Left ventricle myocardium superior (tissue), 1 donor: Measurements from ENCODE around the gene CSTB. TPM values are rescaled to one million over a fixed set of nuclear protein-coding genes. Genes with fewer than 3 reads are reported as not detected.

Source experiments
- ATAC-seq: fragments of 200-7000 bp; cut with Tn5 transposase; one replicate; pipeline ENCODE4 v1.9.1; 2020; ENCODE audit warnings: mild to moderate bottlenecking, moderate library complexity
- DNase-seq: peaks from one replicate; pipeline ENCODE4 v3.0.0-alpha.2; 2020
- intact Hi-C: fragments of 100-400 bp; cut with micrococcal nuclease; formaldehyde crosslinking; loops from one replicate; pipeline ENCODE4 v1.11.0; 2022
- total RNA-seq: library from RNA; stranded (reverse); fragmentation: NEBNext Ultra II Directional; extraction: Animal tissue kit (Norgen Biotek cat#: 25700); gene quantifications from one replicate; pipeline ENCODE4 v1.2.1, GENCODE V29; 2021
- donor health status: DM: no; HTN: yes; CAD: no; lungs with severe emphysema.

Gene CSTB
- total RNA-seq, 1 donor from 2014 or later, result 37.6 TPM

DNA sequence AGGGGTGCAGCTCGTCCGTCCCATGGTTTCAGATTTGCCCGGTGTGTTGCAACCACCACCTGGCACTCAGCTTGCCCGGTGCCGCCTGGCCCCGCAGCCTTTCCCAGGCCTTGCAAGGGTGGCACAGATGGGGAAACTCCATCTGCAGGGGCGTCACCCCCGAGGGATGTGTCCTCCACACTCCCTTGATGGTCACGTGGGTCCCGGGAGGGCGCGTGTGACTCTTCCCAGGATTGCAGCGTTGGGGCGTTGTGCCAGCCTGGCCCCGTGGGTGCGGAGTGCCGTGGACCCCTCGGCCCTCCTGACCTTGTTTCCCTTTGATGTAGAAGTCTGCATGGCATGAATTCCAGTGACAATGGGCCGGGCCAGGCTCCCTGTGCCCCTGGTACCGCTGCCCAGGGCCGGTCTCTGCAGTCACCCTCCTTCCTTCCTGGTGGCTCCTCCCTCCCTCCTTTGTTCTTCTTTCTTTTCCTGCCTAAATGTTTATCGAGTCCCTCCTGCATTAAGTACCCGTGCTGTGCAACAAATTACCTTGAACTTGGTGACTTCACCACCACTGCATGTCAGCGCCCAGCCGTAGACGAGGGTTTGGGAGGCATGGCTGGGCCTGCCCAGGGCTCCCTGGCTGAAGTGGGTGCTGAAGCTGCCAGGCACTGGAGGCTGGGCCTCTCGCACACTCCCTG, 36.2 kb upstream of the CSTB start:
- ATAC-seq (peak; percentile 30), DNase-seq (peak; percentile 55)
- intact Hi-C loops, result no loop called here

DNA sequence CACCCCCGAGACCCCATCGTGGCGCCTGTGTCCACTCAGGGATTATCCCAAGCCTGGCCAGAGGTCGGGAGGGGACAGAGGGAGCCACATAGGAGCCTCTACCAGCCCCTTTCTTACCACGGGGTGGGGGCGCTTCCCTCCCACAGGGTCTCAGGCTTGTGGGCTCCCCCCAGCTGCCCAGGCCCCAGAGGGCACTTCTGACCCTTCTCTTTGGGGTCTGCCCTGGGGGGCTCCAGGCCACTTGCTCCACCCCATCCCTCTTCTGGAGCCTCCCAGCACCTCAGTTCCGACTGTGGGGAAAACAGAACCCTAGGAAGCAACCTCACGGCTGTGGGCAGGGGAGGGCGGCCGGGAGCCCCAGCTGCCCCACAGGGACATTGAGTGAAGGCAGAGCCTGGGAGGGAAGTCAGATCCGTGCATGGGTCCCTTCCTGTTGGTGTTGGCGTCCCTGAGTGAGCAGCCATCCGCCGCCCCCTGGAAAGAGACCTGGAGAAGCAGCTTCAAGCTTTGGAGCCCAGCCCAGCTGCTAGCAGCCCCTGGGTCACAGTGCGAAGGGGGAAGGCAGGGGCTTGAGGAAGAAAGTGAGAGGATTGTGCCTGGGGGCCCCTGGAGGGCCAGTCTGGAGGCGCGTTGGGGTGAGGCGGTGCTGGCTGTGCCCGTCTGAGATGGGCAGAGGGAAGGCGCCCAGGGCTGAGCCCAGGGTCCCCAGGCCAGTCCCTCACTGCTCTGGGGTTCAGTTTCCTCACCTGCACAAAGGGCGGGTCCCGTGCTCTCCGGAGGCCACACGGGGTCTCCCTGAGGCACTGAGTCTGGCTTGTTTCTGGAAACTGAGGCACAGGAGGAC, 35.4 kb upstream of the CSTB start:
- DNase-seq (no peak), ATAC-seq (peak; percentile 4)
- intact Hi-C loops, result no loop called here

DNA sequence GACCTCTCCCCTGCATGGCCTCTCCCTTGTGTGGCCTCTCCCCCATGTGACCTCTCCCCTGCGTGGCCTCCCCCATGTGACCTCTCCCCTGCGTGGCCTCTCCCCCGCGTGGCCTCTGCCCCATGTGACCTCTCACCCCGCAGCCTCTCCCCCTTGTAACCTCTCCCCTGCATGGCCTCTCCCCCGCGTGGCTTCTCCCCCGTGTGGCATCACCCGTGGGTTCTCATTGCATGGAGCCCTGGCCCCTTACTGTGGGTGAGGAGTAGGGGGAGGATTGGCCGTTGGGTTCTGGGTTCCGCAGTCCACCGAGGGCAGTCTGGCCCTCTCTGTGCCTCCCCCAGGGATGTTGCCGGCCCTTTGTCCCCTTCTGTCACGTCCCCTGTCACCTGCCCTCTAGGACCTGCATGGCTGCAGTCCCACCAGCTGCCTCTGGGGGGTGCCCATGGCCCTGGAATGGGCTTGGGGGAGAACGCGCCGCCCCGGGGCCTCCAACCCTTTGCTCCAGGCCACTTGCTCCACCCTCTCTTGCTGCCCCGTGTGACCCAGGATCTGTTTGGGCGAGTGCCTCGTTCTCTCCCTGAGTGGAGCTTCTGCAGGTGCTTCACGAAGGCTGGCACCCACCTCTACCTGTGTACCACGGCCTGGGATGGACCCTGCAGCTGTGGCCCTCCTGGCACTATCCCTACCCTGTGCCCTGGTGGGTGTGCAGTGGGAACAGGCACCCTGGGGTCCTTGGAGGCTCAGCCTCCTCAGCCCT, 34.6 kb upstream of the CSTB start:
- peak; percentile 86 for ATAC-seq
- intact Hi-C loops, result no loop called here

DNA sequence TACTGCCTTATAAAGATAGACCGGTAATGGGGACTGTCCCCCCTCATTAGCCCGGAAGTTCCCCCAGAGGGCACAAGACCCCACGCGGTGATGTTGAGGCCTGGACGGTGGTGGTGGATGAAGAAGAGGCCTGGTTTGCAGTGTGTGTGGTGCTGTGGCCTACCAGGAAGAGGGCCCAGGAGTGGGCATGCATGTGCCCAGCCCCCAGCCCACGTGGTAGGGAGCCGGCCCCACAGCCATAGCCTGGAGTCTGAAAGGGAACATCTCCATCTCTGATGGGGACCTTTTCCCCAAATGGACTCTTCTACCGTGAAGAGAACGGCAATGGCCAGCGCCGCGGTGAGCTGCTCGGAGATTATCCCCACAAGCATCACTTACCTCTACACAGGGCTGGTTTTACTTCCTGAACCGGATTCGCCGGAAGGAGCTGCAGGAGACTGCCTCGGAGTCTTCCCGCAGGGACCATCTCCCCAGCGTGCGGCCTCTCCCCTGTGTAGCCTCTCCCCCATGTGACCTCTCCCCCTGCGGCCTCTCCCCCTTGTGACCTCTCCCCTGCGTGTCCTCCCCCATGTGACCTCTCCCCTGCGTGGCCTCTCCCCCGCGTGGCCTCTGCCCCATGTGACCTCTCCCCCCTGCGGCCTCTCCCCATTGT, 33.9 kb upstream of the CSTB start:
- intact Hi-C loops, result no loop called here
- DNase-seq (no peak), ATAC-seq (no peak)

More for the DNA sequence above, 34.6 kb upstream of the CSTB start:
- peak; percentile 92 for DNase-seq

DNA sequence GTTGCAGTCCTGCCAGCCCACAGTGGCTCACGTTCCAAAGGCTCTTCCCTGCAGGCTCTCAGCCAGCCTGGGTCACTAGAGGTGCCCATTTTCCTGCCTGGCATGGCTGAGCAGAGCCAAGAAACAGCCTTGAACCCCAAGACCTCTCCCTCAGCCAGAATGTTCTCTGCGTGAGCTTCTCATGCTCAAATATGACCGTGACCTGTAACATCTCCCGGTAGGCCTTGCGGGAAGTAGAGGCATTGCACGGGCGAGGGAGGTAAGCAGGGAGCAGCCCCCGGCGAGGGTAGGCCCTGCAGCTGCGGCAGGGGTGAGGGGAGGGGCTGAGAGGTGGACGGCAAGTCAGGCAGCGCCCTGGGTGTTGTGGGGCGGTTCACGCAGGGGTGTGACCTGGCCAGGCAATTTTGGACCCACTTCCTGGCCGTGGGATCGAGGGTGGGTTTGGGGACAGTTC, 33.3 kb upstream of the CSTB start:
- intact Hi-C loops, result no loop called here
- no peak for DNase-seq
- no peak for ATAC-seq

DNA sequence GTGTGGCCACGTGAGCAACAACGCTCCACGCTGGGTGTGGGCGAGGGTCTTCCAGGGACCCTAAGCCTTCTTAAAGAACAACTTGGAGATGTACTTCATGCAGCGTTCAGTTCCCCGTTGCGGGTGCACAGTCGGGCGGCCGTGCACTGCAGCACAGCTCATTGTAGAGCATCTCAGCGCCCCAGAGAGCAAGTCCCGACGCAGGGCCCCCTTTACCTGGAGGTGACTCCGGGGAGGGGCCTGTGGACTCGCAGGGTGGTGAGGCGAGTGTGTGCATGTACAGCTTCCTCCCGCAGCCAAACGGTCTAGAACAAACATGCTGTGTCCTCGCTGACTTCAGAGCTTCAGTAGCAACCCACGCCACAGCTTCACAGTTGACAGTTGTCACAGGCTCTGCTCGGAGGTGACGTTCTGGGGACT, 32.7 kb upstream of the CSTB start:
- intact Hi-C loops, result no loop called here
- DNase-seq, result no peak
- ATAC-seq, result no peak

DNA sequence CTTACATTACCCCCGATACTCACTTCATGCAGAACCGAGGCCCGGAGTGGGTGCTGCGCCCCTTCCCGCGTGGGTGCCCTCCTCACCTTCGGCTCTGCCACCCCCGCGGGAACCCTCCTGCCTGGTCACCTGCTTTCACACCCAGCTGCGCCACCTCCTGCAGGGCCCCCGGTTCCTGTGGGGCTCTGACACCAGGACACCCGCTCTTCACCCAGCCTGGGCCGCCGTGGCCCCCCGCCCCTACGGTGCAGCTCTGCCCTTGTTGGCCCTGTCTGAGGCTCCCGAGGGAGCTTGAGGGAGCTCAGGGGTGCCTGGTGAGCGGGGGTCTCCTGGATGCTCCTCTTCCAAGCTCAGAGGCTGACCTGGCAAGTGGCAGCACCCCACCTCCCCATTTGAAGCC, 32.3 kb upstream of the CSTB start:
- intact Hi-C loops, result no loop called here
- ATAC-seq (no peak), DNase-seq (no peak)

DNA sequence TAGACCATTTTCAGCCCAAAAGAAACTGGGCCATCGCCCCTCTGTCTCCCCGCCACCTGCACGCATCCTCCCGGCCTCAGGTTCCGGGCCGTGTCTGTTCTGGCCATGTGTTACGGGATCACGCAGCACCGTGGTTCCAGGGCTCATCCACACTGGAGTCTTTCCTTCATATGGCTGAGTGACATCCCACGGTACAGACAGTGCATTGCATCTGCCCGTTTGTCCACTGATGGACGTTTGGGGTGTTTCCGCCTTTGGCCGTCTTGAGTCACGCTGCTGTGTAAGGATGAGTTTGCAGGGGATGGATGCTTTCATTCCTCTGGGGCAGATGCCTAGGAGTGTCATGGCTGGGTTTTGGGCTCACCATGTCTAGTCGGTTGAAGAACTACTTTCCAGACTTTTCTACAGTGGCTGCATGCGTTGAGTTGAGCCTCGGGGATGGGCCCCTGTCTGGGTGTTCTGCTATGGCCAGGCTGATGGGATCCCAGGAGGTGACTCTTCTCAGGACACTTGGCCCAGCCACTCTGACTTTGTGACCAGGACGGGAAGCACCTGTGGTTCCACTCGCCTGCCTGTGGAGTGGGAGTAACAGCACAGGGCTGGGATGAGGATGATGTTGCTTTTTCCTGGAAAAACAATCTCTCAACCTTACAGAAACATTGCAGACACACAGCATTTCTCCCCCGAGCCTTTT, 30.1 kb upstream of the CSTB start:
- DNase-seq (no peak), ATAC-seq (no peak)
- intact Hi-C loops, result no loop called here

DNA sequence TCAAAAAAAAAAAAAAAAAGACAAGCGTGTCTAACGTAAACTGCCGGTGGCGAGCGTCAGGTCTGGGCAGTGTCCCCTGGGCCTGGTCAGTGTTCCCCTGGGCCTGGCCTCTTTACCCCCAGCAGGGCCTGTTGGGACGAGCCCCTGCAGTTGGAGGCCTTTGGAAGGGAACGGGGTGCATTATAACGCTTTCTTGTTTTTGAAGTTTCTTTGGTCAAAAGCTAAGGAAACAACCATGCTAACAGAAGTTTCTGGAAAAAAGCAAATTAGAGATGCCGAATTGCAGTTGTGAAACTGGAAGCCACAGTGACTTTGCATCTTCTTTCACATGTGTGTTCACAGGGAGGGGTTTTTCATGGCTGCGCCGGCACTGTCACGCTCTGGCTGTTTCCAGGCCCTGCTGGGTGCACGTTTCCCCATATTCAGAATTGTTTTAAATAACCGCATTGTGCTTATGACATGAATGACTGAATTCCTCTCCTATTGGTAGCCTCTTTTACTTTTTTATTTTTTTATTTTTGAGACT, 29.2 kb upstream of the CSTB start:
- DNase-seq (no peak), ATAC-seq (no peak)
- intact Hi-C loops, result no loop called here

DNA sequence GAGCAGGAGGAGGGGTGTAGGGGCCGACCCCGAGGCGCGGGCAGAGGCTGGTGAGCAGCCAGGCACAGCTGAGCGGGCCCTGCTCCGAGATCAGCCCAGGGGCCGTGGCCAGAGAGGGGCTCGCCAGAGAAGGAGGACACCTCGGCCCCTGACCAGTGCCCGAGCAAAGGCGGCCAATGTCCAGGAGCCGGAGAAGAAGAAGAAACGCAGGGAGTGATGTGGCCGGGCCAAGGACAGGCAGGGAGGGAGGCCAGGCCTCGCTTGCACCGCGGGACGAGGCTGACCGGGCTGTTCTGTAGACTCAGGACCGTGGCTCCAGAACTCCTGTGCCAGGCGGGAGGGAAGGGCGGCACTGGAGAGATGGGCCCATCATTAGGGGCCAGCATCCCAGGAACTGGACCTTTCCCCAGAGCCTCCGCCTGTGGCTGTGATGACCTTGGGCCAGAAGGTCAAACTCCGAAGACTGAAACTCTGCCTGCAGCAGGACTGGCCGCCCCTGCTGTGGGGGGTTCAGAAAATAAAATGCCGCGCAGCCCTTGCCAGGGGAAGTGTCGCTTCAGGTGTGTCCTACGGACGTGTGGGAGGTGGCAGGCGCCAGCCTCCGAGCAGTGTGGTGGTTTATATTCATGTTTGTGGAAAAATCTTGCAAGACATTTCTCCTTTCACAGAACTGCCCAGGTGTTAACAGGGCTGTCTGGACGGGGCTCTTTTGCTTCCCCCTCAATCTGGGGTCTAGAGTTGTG, 27.6 kb upstream of the CSTB start:
- no peak for DNase-seq
- intact Hi-C loops, result no loop called here

DNA sequence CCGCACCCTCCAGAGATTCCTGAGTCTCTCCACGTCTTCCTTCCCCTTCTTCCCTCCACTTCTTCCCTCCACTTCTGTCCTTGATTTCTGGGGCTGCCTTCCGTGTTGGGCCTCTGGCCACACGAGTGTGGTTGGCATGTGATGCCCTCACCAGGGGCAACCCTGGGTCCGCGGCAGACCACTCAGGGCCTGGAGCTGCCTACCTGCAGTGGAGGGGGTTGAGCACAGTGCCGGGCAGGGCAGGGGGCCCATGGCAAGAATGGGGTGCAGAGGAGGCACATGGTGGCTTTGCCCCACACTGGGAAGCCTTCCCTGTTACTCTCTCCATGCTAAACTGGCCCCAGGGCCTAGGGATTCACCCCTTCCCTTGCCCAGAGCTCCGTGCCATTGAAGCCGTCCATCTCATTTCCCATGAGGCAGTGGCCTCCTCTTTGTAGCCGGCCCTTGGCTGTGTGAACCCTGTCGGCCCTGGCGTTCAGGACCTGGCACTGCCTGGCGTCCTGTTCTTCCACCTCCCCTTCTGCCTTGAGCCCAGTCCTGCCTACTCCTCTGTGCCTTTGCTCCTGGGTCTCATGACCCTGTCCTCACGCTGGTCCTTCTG, 26.7 kb upstream of the CSTB start:
- intact Hi-C loops, result no loop called here
- DNase-seq (no peak), ATAC-seq (no peak)

More for the DNA sequence above, 27.6 kb upstream of the CSTB start:
- no peak for ATAC-seq

DNA sequence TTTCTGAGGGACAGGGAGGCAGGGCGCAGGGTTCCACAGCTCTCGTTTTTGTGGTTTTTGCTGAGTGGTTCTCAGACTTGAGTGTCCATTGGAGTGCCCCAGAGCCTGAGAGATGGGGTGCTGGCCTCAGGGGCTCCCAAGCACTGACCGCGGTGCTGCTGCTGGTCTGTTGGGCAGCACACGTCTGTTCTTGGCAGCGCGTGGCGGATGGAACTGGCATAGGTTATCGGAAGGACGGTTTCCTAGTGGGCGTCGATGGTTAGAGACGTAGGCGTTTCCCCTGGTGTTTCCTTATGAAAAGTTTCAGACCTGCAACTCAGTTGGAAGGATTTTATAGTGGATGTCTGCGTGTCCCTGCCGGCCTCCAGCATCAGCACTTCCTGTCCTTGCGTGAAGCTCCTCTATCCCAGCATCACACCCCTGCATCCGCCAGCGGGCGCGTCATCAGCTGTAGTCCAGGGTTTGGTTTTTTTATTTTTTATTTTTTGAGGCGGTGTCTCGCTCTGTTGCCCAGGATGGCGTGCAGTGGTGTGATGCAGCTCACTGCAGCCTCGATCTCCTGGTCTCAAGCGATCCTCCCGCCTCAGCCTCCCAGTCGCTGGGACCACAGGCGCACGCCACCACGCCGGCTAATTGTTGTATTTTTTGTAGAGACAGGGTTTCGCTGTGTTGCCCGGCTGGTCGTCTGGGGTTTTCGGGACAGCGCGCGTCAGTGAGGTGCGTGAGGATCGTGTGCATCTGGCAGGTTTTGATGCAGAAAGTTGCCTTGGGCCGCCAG, 25.1 kb upstream of the CSTB start:
- ATAC-seq (no peak), DNase-seq (no peak)
- intact Hi-C loops, result no loop called here

DNA sequence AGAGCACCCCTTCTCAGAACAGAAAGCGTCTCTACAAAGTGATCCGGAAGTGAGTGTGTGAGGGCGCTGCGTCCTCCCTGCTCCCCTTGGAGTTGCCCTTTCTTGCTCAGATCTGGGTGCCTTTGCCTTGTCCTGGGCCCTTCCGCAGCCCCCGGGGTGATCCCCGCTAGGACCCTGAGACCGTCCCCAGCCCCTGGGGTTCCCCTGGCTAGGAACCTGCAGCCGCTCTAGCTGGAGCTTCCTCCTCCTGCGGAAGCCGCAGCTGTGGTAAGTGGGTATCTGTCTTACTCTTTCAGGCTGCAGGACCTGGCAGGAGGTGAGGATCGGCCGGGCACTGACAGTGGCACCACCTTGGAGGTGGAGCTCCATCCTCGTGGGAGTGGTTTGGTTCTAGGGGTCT, 24.5 kb upstream of the CSTB start:
- no peak for DNase-seq
- ATAC-seq, result no peak
- intact Hi-C loops, result no loop called here

DNA sequence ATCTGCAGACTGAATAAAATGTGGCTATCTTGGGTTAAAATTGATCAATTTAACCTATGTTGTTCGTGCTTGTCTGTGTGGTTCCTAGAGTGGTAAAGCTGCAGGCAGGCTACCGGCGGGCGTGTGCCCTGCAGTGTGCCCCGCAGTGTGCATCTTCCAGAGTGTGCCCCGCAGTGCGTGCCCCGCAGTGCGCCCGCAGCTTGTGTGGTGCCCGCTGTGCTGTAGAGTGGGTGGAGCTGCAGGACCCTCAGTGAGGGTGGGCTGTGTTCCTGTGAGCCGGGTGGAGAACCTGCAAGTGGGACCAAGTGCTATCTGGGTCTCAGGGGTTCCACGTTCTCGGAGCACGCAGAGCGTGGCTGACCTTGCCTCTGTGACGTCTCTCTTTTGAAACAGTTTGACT, 24.0 kb upstream of the CSTB start:
- DNase-seq, result no peak
- intact Hi-C loops, result no loop called here

DNA sequence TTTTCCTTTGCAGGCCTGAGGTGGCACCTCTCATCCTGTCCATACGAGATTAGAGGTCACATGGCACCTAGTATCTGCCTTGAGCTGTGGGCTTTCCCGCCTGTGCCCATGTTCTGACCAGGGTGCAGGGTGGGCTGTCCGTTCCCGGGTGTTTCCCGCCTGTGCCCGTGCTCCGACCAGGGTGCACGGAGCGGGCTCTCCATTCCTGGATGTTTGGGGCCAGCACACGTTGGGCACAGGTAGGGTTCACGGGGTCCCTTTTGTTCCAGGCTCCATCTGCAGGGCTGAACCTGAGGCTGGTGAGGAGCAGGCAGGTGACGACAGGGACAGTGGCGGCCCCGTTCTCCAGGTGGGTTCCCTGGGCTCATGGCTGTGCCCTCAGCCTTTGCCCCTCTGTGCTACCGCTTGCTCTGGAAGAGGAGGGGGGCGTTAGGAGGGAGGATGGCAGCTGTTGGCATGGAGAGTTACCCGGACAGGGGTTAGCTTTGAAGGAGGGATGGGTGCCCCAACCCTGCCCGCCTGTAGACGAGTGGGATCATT, 23.3 kb upstream of the CSTB start:
- intact Hi-C loops, result no loop called here
- no peak for ATAC-seq
- no peak for DNase-seq

More for the DNA sequence above, 24.0 kb upstream of the CSTB start:
- no peak for ATAC-seq

DNA sequence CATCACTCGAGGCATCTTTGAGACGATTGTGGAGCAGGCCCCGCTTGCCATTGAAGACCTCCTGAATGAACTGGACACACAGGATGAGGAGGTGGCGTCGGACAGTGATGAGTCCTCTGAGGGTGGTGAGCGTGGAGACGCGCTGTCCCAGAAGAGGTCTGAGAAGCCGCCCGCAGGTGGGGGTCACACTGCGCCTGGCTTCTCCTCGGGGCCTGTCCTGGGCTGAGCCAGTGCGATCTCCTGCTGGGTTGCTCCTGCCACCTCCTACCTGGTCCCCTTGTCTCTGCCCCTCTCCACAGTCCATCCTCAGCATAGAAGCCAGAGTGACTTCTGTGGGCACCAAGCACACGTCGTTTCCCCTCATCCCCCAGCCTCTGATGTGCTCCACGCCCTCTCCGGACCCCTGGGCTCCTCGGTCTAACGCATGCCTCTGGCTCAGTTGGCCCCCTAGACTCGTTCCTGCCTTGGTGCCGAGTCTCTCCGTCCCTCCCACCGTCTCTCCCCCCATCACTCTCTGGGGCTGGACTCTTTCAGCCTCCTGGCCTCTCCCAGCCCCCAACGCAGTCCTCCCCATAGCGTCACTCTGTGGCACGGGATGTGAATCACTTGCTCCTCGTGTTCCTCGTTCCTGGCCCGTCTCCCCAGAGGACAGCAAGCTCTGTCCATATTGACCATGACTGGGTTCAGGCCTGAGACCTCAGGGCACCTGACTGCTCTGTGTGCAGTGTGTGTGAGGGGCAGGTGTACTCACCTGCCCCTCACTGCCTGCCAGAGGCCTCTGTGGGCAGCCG, 22.0 kb upstream of the CSTB start:
- no peak for DNase-seq
- ATAC-seq, result no peak
- intact Hi-C loops, result no loop called here
